H1 (cell line): ENCODE data around the gene DSCAM. TPM values are rescaled to one million over a fixed set of nuclear protein-coding genes. Genes with fewer than 3 reads are reported as not detected.

Experiments
- CTCF ChIA-PET: fragments of 300-600 bp; sonication (Branson Sonifier 250); formaldehyde crosslinking; loops from one replicate; lab custom pipeline; 2021; ENCODE audit not compliant: partially characterized antibody; lab: Charles Lee
- POLR2A ChIA-PET: fragments of 300-600 bp; sonication (Branson Sonifier 250); formaldehyde crosslinking; loops from one replicate; lab custom pipeline; 2021; ENCODE audit warnings: inconsistent platforms; ENCODE audit not compliant: partially characterized antibody; lab: Charles Lee
- DNase-seq, 2 experiments: peaks; one replicate each; pipeline versions ENCODE4 v3.0.0 to v3.0.0-alpha.2; 2010 to 2022; ENCODE audit warnings: low spot score in 2 of 2, low read depth in 1 of 2, mixed read lengths in 1 of 2
- FAIRE-seq: peaks from 2 replicates; lab custom pipeline; 2011; peaks lifted over from hg19 to GRCh38; lab: Jason Lieb, UNC
- H2AFZ ChIP-seq: 2 replicates; pipeline ENCODE4 v1.8.1; 2012; ENCODE audit warnings: low read length, inconsistent platforms
- H2AK5ac ChIP-seq: 2 replicates; pipeline ENCODE4 v1.6.1; 2013; ENCODE audit warnings: low read depth, low read length
- H2BK120ac ChIP-seq: replicated peaks from 2 replicates; pipeline ENCODE3; 2013; ENCODE audit warnings: low read depth, low read length, inconsistent platforms
- H2BK12ac ChIP-seq: 2 replicates; pipeline ENCODE4 v1.6.1; 2013; ENCODE audit warnings: low read depth, low read length
- H2BK15ac ChIP-seq: 2 replicates; pipeline ENCODE4 v1.6.1; 2013; ENCODE audit warnings: low read length
- H2BK20ac ChIP-seq: 2 replicates; pipeline ENCODE4 v1.6.1; 2013; ENCODE audit warnings: low read length
- H2BK5ac ChIP-seq: 2 replicates; pipeline ENCODE4 v1.6.1; 2013; ENCODE audit warnings: low read depth, low read length
- H3K14ac ChIP-seq: 2 replicates; pipeline ENCODE4 v1.6.1; 2013; ENCODE audit warnings: inconsistent platforms; ENCODE audit not compliant: insufficient read length
- H3K18ac ChIP-seq: 2 replicates; pipeline ENCODE4 v1.6.1; 2013; ENCODE audit warnings: low read length; ENCODE audit errors: extremely low read depth
- H3K23ac ChIP-seq: 2 replicates; pipeline ENCODE4 v1.6.1; 2013; ENCODE audit warnings: inconsistent platforms; ENCODE audit not compliant: insufficient read length
- H3K23me2 ChIP-seq: 2 replicates; pipeline ENCODE4 v1.6.1; 2013; ENCODE audit warnings: low read depth, low read length
- H3K27ac ChIP-seq: 2 replicates; pipeline ENCODE4 v1.6.1; 2011; ENCODE audit warnings: low read depth, low read length, inconsistent platforms
- H3K27me3 ChIP-seq, 4 experiments: replicated peaks in 1 of 4; 1 replicate in 1 of 4; 2 replicates in 3 of 4; pipeline versions ENCODE4 v1.6.1 to v1.8.1; 2011 to 2013; ENCODE audit warnings: low read length in 3 of 4, mild to moderate bottlenecking in 3 of 4, inconsistent platforms in 2 of 4, mixed read lengths in 2 of 4, moderate library complexity in 1 of 4; ENCODE audit not compliant: control insufficient read depth in 3 of 4, insufficient read depth in 3 of 4; ENCODE audit errors: extremely low read depth in 1 of 4
- H3K36me3 ChIP-seq, 4 experiments: 2 replicates each; pipeline versions ENCODE4 v1.6.1 to v1.8.1; 2011 to 2013; ENCODE audit warnings: mild to moderate bottlenecking in 4 of 4, low read length in 3 of 4, moderate library complexity in 2 of 4, control low read depth in 1 of 4, inconsistent platforms in 1 of 4; ENCODE audit not compliant: insufficient read depth in 4 of 4, control insufficient read depth in 2 of 4
- H3K4ac ChIP-seq: replicated peaks from 2 replicates; pipeline ENCODE3; 2013; ENCODE audit warnings: low read length, low read depth, mixed read lengths, inconsistent platforms; ENCODE audit not compliant: insufficient read length
- H3K4me1 ChIP-seq, 4 experiments: replicated peaks in 1 of 4; 1 replicate in 1 of 4; 2 replicates in 3 of 4; pipeline versions ENCODE4 v1.6.1 to v1.8.1; 2011 to 2013; ENCODE audit warnings: low read length in 3 of 4, inconsistent platforms in 2 of 4, mixed read lengths in 1 of 4; ENCODE audit not compliant: insufficient read depth in 4 of 4, control insufficient read depth in 3 of 4
- H3K4me2 ChIP-seq, 2 experiments: 2 replicates each; pipeline versions ENCODE4 v1.6.1 to v1.8.1; 2011 to 2013; ENCODE audit warnings: low read depth in 2 of 2, low read length in 2 of 2, control low read depth in 1 of 2, inconsistent platforms in 1 of 2, mild to moderate bottlenecking in 1 of 2; ENCODE audit not compliant: insufficient read depth in 1 of 2
- H3K4me3 ChIP-seq, 4 experiments: fragments of 200-600, 300-600 bp in 1 of 4; sonication (generic), shearing (Covaris generic), sonication (Bioruptor Twin) in 1 of 4; 2 replicates each; pipeline versions ENCODE4 v1.5.1 to v1.8.1; 2011 to 2016; ENCODE audit warnings: low read length in 4 of 4, low read depth in 3 of 4, control low read depth in 2 of 4, inconsistent platforms in 2 of 4, mild to moderate bottlenecking in 2 of 4, mixed read lengths in 1 of 4, moderate library complexity in 1 of 4; ENCODE audit not compliant: insufficient read depth in 2 of 4; ENCODE audit errors: extremely low read depth in 1 of 4
- H3K56ac ChIP-seq: replicated peaks from 2 replicates; pipeline ENCODE3; 2013; ENCODE audit warnings: low read depth, mild to moderate bottlenecking, mixed read lengths, low read length, inconsistent platforms; ENCODE audit not compliant: insufficient read length
- H3K79me1 ChIP-seq: 2 replicates; pipeline ENCODE4 v1.6.1; 2013; ENCODE audit warnings: low read depth, low read length, control low read depth
- H3K79me2 ChIP-seq, 2 experiments: 2 replicates each; pipeline versions ENCODE4 v1.6.1 to v1.8.1; 2012 to 2013; ENCODE audit warnings: low read length in 2 of 2, mild to moderate bottlenecking in 2 of 2, inconsistent platforms in 1 of 2; ENCODE audit not compliant: insufficient read depth in 2 of 2, control insufficient read depth in 1 of 2
- H3K9ac ChIP-seq, 4 experiments: replicated peaks in 1 of 4; 1 replicate in 1 of 4; 2 replicates in 3 of 4; pipeline versions ENCODE4 v1.6.1 to v1.8.1; 2011 to 2013; ENCODE audit warnings: low read depth in 3 of 4, low read length in 3 of 4, control low read depth in 2 of 4, mild to moderate bottlenecking in 2 of 4, moderate library complexity in 2 of 4, inconsistent platforms in 1 of 4; ENCODE audit errors: extremely low read depth in 1 of 4
- H3K9me3 ChIP-seq, 2 experiments: 2 replicates each; pipeline versions ENCODE4 v1.6.1 to v1.8.1; 2012 to 2013; ENCODE audit warnings: mild to moderate bottlenecking in 2 of 2, moderate library complexity in 2 of 2, control low read depth in 1 of 2, inconsistent platforms in 1 of 2, low read depth in 1 of 2, low read length in 1 of 2, mixed read lengths in 1 of 2; ENCODE audit not compliant: insufficient read depth in 2 of 2
- H4K20me1 ChIP-seq, 2 experiments: replicated peaks in 1 of 2; 2 replicates each; pipeline versions ENCODE3 to v1.8.1; 2011 to 2013; ENCODE audit warnings: inconsistent platforms in 2 of 2, low read length in 2 of 2, mild to moderate bottlenecking in 1 of 2; ENCODE audit not compliant: insufficient read depth in 2 of 2, control insufficient read depth in 1 of 2
- H4K5ac ChIP-seq: 2 replicates; pipeline ENCODE4 v1.6.1; 2013; ENCODE audit warnings: low read length, low read depth, mixed read lengths, inconsistent platforms; ENCODE audit not compliant: insufficient read length
- H4K8ac ChIP-seq: 2 replicates; pipeline ENCODE4 v1.8.0; 2013; ENCODE audit warnings: mild to moderate bottlenecking, moderate library complexity, low read length, inconsistent platforms; ENCODE audit not compliant: insufficient read depth; ENCODE audit errors: extremely low read depth
- H4K91ac ChIP-seq: replicated peaks from 2 replicates; pipeline ENCODE3; 2013; ENCODE audit warnings: low read length, mixed read lengths, inconsistent platforms; ENCODE audit not compliant: insufficient read length
- CBX5 ChIP-seq: fragments of 300-800, 300-1000 bp; sonication (generic); IDR thresholded peaks from 2 replicates; pipeline ENCODE4 v1.7.1; 2016; ENCODE audit warnings: antibody characterized with exemption, low read length, low read depth
- JUND ChIP-seq: IDR thresholded peaks from 2 replicates; pipeline ENCODE4 v1.6.1; 2011; ENCODE audit warnings: mild to moderate bottlenecking, improper control_type of control experiment, low read length
- POLR2AphosphoS5 ChIP-seq: IDR thresholded peaks from 2 replicates; pipeline ENCODE4 v1.6.1; 2011; ENCODE audit warnings: low read depth, low read length
- RBBP5 ChIP-seq: IDR thresholded peaks from 2 replicates; pipeline ENCODE4 v1.7.1; 2012; ENCODE audit warnings: low read depth, mild to moderate bottlenecking, inconsistent platforms, low read length, moderate library complexity, borderline replicate concordance
- TAF1 ChIP-seq: IDR thresholded peaks from 2 replicates; pipeline ENCODE4 v1.6.1; 2011; ENCODE audit warnings: mild to moderate bottlenecking, low read depth, low read length
- WGBS, 2 experiments: shearing (Covaris generic) in 1 of 2; methylation state at CpG; one replicate each; pipeline versions ENCODE4 v1.1.6 to v1.1.7; 2013 to 2015; ENCODE audit warnings: low lambda C conversion rate in 2 of 2, mixed read lengths in 2 of 2, inconsistent platforms in 1 of 2, low coverage in 1 of 2, missing lambda C conversion rate in 1 of 2; ENCODE audit not compliant: insufficient replicate concordance in 2 of 2, insufficient coverage in 1 of 2, insufficient read length in 1 of 2; ENCODE audit errors: extremely low coverage in 1 of 2, missing lambda C conversion rate in 1 of 2; 5-methylcytosine and 5-hydroxymethylcytosine counted together
- polyA plus RNA-seq, 7 experiments: library from polyadenylated mRNA; depleted of rRNA in 3 of 7; stranded (reverse) in 5 of 7; unstranded in 2 of 7; fragments of >200 nt in 5 of 7; fragments of 200-250 nt in 2 of 7; gene quantifications; 1 replicate in 5 of 7; 2 replicates in 1 of 7; 4 replicates in 1 of 7; pipeline versions ENCODE4 v1.2.1 to v1.2.3, GENCODE V29; 2011 to 2013; ENCODE audit warnings: missing spikeins in 2 of 7, mixed read lengths in 2 of 7
- total RNA-seq: library from RNA; stranded (reverse); fragmentation: NEBNext Ultra II Directional; extraction: Animal tissue kit (Norgen Biotek cat#: 25700); gene quantifications from 2 replicates; pipeline ENCODE4 v1.2.1, GENCODE V29; 2021

Gene DSCAM
- total and polyA plus RNA-seq, 2 of the 8 experiments (the other 6 are each of a cell fraction or from before 2014, with no cell fraction given), result 0.02 to 0.15 TPM

DNA sequence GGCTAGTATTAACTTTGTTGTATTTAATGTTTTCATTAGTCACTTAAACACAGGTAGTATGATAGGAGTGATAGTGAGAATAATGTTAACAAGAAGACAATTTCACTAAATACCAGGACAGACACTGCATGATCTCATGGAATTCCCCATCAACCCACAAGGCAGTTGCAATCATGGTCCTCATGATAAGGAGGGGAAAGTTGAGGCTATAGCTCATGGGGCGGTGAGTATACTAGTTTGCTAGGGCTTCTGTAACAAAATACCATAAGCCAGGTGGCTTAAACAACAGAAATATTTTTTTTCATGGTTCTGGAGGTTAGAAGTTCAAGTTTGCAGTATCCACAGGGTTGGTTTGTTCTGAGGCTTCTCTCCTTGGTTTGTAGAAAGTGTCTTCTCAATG, 115.8 kb downstream of the DSCAM start:
- CTCF ChIA-PET, result no interaction called here
- FAIRE-seq (no peak), DNase-seq (no peak)
- no peaks in the 10 kb centered on the region for H3K4me1 ChIP-seq
- no peak overlapping the region for H2AK5ac ChIP-seq
- WGBS, 2 experiments, result 79% methylated on average over 1 of the region's 1 CpG; no CpG with 5 or more reads in 1 of the 2 experiments
- H4K8ac ChIP-seq, result no peak overlapping the region
- TF ChIP-seq CBX5 (no peak), TAF1 (no peak), RBBP5 (no peak), JUND (no peak), POLR2AphosphoS5 (no peak)
- no peak overlapping the region for H2BK20ac ChIP-seq
- H3K9me3 ChIP-seq, result no peaks in the 10 kb centered on the region
- no peak overlapping the region for H3K14ac ChIP-seq
- no peak overlapping the region for H3K56ac ChIP-seq
- H3K4me3 ChIP-seq, result no peak overlapping the region
- H3K36me3 ChIP-seq, result no peaks in the 10 kb centered on the region
- H3K79me2 ChIP-seq, result no peaks in the 10 kb centered on the region
- no peaks in the 10 kb centered on the region for H3K23me2 ChIP-seq
- POLR2A ChIA-PET, result no interaction called here
- no peak overlapping the region for H3K18ac ChIP-seq
- no peak overlapping the region for H3K9ac ChIP-seq
- no peak overlapping the region for H2AFZ ChIP-seq
- H3K23ac ChIP-seq, result no peak overlapping the region
- no peak overlapping the region for H4K91ac ChIP-seq
- H2BK12ac ChIP-seq, result no peak overlapping the region
- no peaks in the 10 kb centered on the region for H4K20me1 ChIP-seq
- H3K27me3 ChIP-seq, result no peaks in the 10 kb centered on the region
- no peak overlapping the region for H2BK120ac ChIP-seq
- no peak overlapping the region for H4K5ac ChIP-seq
- H3K27ac ChIP-seq, result no peak overlapping the region
- H2BK15ac ChIP-seq, result no peak overlapping the region
- H3K4me2 ChIP-seq, result no peak overlapping the region
- H2BK5ac ChIP-seq, result no peak overlapping the region
- no peaks in the 10 kb centered on the region for H3K79me1 ChIP-seq
- H3K4ac ChIP-seq, result no peak overlapping the region
